Gastrocnemius medialis (tissue), 4 donors: ENCODE measurements around the gene RHOC. TPM values are rescaled to one million over a fixed set of nuclear protein-coding genes. Genes with fewer than 3 reads are reported as not detected.

ENCODE experiments used
- ATAC-seq, 2 donors: fragments of 150-250 bp; one replicate each; pipeline ENCODE4 v1.9.1; 2016
- DNase-seq, 2 donors: peaks; one replicate each; pipeline ENCODE4 v3.0.0-alpha.2; 2019
- H3K27ac ChIP-seq, 4 donors: fragments of 200-600 bp; sonication (generic); 1 replicate in 1 of 4; 2 replicates in 3 of 4; pipeline ENCODE4 v1.5.1; 2016 to 2018; ENCODE audit warnings: mild to moderate bottlenecking in 2 of 4, moderate library complexity in 1 of 4
- H3K27me3 ChIP-seq, 3 donors: fragments of 200-600 bp; sonication (generic) in 2 of 3; 1 replicate in 1 of 3; 2 replicates in 2 of 3; pipeline versions ENCODE4 v1.5.1 to v1.6.0; 2016 to 2019; ENCODE audit warnings: mild to moderate bottlenecking in 1 of 3, moderate library complexity in 1 of 3
- H3K36me3 ChIP-seq, 2 donors: fragments of 200-600 bp; sonication (generic) in 1 of 2; one replicate each; pipeline ENCODE4 v1.5.1; 2017 to 2018
- H3K4me1 ChIP-seq, 2 donors: fragments of 200-600 bp; sonication (generic) in 1 of 2; one replicate each; pipeline ENCODE4 v1.5.1; 2016 to 2017; ENCODE audit warnings: mild to moderate bottlenecking in 2 of 2
- H3K4me3 ChIP-seq, 4 donors: fragments of 200-600 bp; sonication (generic) in 3 of 4; 1 replicate in 1 of 4; 2 replicates in 3 of 4; pipeline ENCODE4 v1.5.1; 2016 to 2019; ENCODE audit warnings: mild to moderate bottlenecking in 2 of 4
- H3K9me3 ChIP-seq, 3 donors: fragments of 200-600 bp; sonication (generic) in 2 of 3; 1 replicate in 1 of 3; 2 replicates in 2 of 3; pipeline ENCODE4 v1.5.1; 2016 to 2019
- CTCF ChIP-seq, 5 experiments: fragments of 450-650 bp in 3 of 5; fragments of 200-600 bp in 2 of 5; sonication (generic) in 2 of 5; IDR thresholded peaks in 4 of 5; conservative IDR thresholded peaks in 1 of 5; 1 replicate in 4 of 5; 2 replicates in 1 of 5; pipeline ENCODE4 v1.5.1; 2016 to 2019; ENCODE audit warnings: antibody characterized with exemption in 5 of 5, mild to moderate bottlenecking in 3 of 5, moderate library complexity in 3 of 5
- POLR2A ChIP-seq, 2 donors: fragments of 450-650 bp; IDR thresholded peaks; one replicate each; pipeline ENCODE4 v1.6.1; 2017; ENCODE audit warnings: antibody characterized with exemption in 2 of 2, mild to moderate bottlenecking in 2 of 2, moderate library complexity in 2 of 2
- in situ Hi-C, 4 donors: fragments of 200-750 bp; cut with MboI; loops; one replicate each; pipeline versions ENCODE4 v1.15.0 to v1.8.0; 2017; ENCODE audit warnings: low sequenced_read_pairs in 4 of 4
- intact Hi-C: fragments of 100-400 bp; cut with DNase I; formaldehyde crosslinking; loops from one replicate; pipeline ENCODE4 v1.15.1; 2023; ENCODE audit warnings: low total_unique reads
- total RNA-seq, 4 donors: library from RNA; depleted of rRNA; stranded (reverse); fragments of >200 nt; gene quantifications; one replicate each; pipeline versions ENCODE4 v1.1.0 to v1.2.3, GENCODE V29; 2016

RHOC gene
- total RNA-seq, 4 donors from 2014 or later: 33.1 to 86.5 (median 64.3) TPM

- in situ Hi-C loops: loop anchor here (5.0 to 25.0 kb wide), 7 partner anchors 83 to 668 kb away; partner anchors contain the start of genes CTTNBP2NL (in 2 of the 4), LRIG2 (in 1 of the 4) and MAGI3 (in 1 of the 4)
- Histone ChIP-seq H3K4me1 (peaks cover 6% of the 10 kb centered on the region in 2 donors), H3K27me3 (peaks cover 0 to 6% (median 0%) of the 10 kb centered on the region in 3 donors), H3K27ac (no peak overlapping the region), H3K4me3 (no peak overlapping the region), H3K36me3 (no peaks in the 10 kb centered on the region), H3K9me3 (no peaks in the 10 kb centered on the region)
- TF ChIP-seq POLR2A (IDR thresholded peaks at IDR 0.05) (no peak), CTCF (IDR thresholded peaks at IDR 0.05 in 4 of 5, conservative IDR thresholded peaks at IDR 0.05 in 1 of 5) (no peak)
- ATAC-seq: no peak
- intact Hi-C loops: loop anchor here (5.0 kb wide), 1 partner anchor 163 kb away; no protein-coding TSS in a partner anchor
- no peak for DNase-seq
These were observed 12.8 kb upstream of the RHOC start for GRCh38 chr1:112719706-112720105.

- DNase-seq (peak in 1 of 2 donors; percentile 55), ATAC-seq (no peak)
- H3K36me3 ChIP-seq: no peaks in the 10 kb centered on the region
- peaks cover 10% of the 10 kb centered on the region in 2 donors for H3K4me1 ChIP-seq
- peaks cover 0 to 6% (median 0%) of the 10 kb centered on the region in 3 donors for H3K27me3 ChIP-seq
- TF ChIP-seq POLR2A (IDR thresholded peaks at IDR 0.05) (no peak), CTCF (IDR thresholded peaks at IDR 0.05 in 4 of 5, conservative IDR thresholded peaks at IDR 0.05 in 1 of 5) (peak; percentile 59 to 85 (median 77))
- peak overlapping the region in 3 of 4 donors; percentile 16 to 56 (median 42) for H3K4me3 ChIP-seq
- no peak overlapping the region for H3K27ac ChIP-seq
- intact Hi-C loops (loop anchor here (5.0 kb wide), 1 partner anchor 163 kb away; no protein-coding TSS in a partner anchor), in situ Hi-C loops (loop anchor here (5.0 to 25.0 kb wide), 7 partner anchors 83 to 668 kb away; partner anchors contain the start of genes CTTNBP2NL (in 2 of the 4), LRIG2 (in 1 of the 4) and MAGI3 (in 1 of the 4))
- H3K9me3 ChIP-seq: no peaks in the 10 kb centered on the region
These were observed 11.9 kb upstream of the RHOC start for GRCh38 chr1:112718691-112719418.

GRCh38 chr1:112717263-112717873 lies 10.4 kb upstream of the RHOC start:
- in situ Hi-C loops (loop anchor here (5.0 to 25.0 kb wide), 7 partner anchors 85 to 670 kb away; partner anchors contain the start of genes CTTNBP2NL (in 2 of the 4), LRIG2 (in 1 of the 4) and MAGI3 (in 1 of the 4)), intact Hi-C loops (loop anchor here (5.0 kb wide), 1 partner anchor 165 kb away; no protein-coding TSS in a partner anchor)
- Histone ChIP-seq H3K4me1 (peaks cover 18 to 22% of the 10 kb centered on the region in 2 donors), H3K9me3 (no peaks in the 10 kb centered on the region), H3K27me3 (peaks cover 0 to 6% (median 0%) of the 10 kb centered on the region in 3 donors), H3K36me3 (no peaks in the 10 kb centered on the region), H3K27ac (no peak overlapping the region), H3K4me3 (no peak overlapping the region)
- TF ChIP-seq CTCF (IDR thresholded peaks at IDR 0.05 in 4 of 5, conservative IDR thresholded peaks at IDR 0.05 in 1 of 5): no peak
- TF ChIP-seq POLR2A (IDR thresholded peaks at IDR 0.05): no peak
- DNase-seq (no peak), ATAC-seq (no peak)

GRCh38 chr1:112716133-112716720 lies 9.3 kb upstream of the RHOC start:
- Histone ChIP-seq H3K36me3 (no peaks in the 10 kb centered on the region), H3K27me3 (peaks cover 0 to 6% (median 0%) of the 10 kb centered on the region in 3 donors), H3K9me3 (no peaks in the 10 kb centered on the region), H3K4me1 (peaks cover 20 to 22% of the 10 kb centered on the region in 2 donors), H3K27ac (peak overlapping the region; percentile 84 to 93 (median 92)), H3K4me3 (peak overlapping the region; percentile 75 to 96 (median 82))
- TF ChIP-seq POLR2A (IDR thresholded peaks at IDR 0.05) (no peak), CTCF (IDR thresholded peaks at IDR 0.05 in 4 of 5, conservative IDR thresholded peaks at IDR 0.05 in 1 of 5) (peak; percentile 89 to 97 (median 95))
- in situ Hi-C loops (loop anchor here (5.0 to 25.0 kb wide), 7 partner anchors 86 to 671 kb away; partner anchors contain the start of genes CTTNBP2NL (in 2 of the 4), LRIG2 (in 1 of the 4) and MAGI3 (in 1 of the 4)), intact Hi-C loops (loop anchor here (1.0 to 5.0 kb wide), 5 partner anchors 88 to 962 kb away; no protein-coding TSS in a partner anchor)
- DNase-seq (peak; percentile 75 to 82), ATAC-seq (peak; percentile 68 to 70)
